Activated CD4-positive, alpha-beta memory T cell treated with anti-CD3 and anti-CD28 coated beads for 36 hours (primary cell): ENCODE data around the gene NFATC1. TPM values are rescaled to one million over a fixed set of nuclear protein-coding genes. Genes with fewer than 3 reads are reported as not detected.
A peak's percentile ranks its signal among the peaks of the same experiment; 100 is the strongest.

Source experiments
- CTCF ChIA-PET: fragments of 350-600 bp; sonication (Branson Sonifier 250); formaldehyde crosslinking; loops from one replicate; lab custom pipeline; 2021; ENCODE audit warnings: antibody characterized with exemption, inconsistent platforms; lab: Charles Lee
- POLR2A ChIA-PET: fragments of 350-600 bp; sonication (Branson Sonifier 250); formaldehyde crosslinking; loops from one replicate; lab custom pipeline; 2021; ENCODE audit warnings: antibody characterized with exemption; lab: Charles Lee
- DNase-seq: peaks from one replicate; pipeline ENCODE4 v3.0.0-alpha.2; 2020
- H3K27ac Mint-ChIP-seq: one replicate; pipeline ENCODE4 v1.8.0; 2021; ENCODE audit warnings: mixed read lengths
- H3K27me3 Mint-ChIP-seq: one replicate; pipeline ENCODE4 v1.8.0; 2021; ENCODE audit warnings: mixed read lengths
- H3K36me3 Mint-ChIP-seq: one replicate; pipeline ENCODE4 v1.8.0; 2021; ENCODE audit warnings: mixed read lengths
- H3K4me1 Mint-ChIP-seq: one replicate; pipeline ENCODE4 v1.8.0; 2021; ENCODE audit warnings: low read depth, mixed read lengths
- H3K4me3 Mint-ChIP-seq: one replicate; pipeline ENCODE4 v1.8.0; 2021; ENCODE audit warnings: mild to moderate bottlenecking, mixed read lengths
- H3K9me3 Mint-ChIP-seq: one replicate; pipeline ENCODE4 v1.8.0; 2021; ENCODE audit warnings: mixed read lengths
- intact Hi-C: fragments of 100-400 bp; cut with micrococcal nuclease; formaldehyde crosslinking; loops from one replicate; pipeline ENCODE4 v1.15.1; 2023
- total RNA-seq, 2 experiments: library from RNA; stranded (reverse); gene quantifications; one replicate each; pipeline ENCODE4 v1.2.3, GENCODE V29; 2021

NFATC1 gene
- total RNA-seq, 2 experiments from 2014 or later = 83.7 to 85.4 TPM

DNA sequence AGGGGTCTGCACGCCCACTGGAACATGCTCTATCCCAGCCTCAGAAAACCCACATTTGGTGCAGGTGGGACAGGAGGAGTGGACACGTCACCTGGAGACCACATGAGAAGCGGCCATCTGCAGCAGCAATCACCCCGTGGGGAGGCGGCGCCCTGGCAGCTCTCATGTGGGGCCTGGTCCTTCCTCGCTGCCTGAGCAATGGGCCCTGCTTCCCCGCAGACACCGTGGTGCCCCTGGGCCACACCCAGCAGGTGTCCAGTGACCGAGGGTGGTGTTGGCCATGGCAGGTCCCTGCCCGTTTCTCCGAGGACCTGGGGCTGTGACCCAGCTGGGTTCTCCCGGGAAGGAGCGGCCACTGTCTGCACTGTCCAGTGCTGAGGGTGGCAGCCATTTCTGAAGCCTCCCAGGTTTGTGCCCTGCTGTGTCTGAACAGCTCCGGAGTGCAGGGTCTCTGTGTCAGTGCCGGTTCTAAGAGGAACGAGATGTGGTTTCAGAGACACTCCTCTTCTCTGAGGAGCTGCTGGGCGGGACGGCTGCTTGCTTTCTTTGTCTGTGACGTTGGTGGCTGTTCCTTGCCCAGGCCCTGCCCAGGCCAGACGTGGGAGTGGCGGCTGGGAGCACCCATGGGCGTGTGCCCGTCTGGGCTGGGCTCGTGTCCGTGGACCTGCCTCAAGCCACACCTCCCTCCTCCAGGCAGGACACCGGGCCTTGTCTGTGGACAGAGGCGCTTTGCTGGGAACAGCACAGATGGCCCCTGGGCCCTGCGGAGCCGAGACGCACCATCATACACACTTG is 44.8 kb downstream of the NFATC1 start:
- POLR2A ChIA-PET = no interaction called here
- DNase-seq = no peak
- intact Hi-C loops = no loop called here
- Mint-ChIP-seq H3K4me3 (no peak overlapping the region), H3K36me3 (peaks cover 48% of the 10 kb centered on the region), H3K4me1 (peaks cover 48% of the 10 kb centered on the region), H3K27me3 (no peaks in the 10 kb centered on the region), H3K27ac (no peak overlapping the region), H3K9me3 (no peaks in the 10 kb centered on the region)
- CTCF ChIA-PET = no interaction called here

DNA sequence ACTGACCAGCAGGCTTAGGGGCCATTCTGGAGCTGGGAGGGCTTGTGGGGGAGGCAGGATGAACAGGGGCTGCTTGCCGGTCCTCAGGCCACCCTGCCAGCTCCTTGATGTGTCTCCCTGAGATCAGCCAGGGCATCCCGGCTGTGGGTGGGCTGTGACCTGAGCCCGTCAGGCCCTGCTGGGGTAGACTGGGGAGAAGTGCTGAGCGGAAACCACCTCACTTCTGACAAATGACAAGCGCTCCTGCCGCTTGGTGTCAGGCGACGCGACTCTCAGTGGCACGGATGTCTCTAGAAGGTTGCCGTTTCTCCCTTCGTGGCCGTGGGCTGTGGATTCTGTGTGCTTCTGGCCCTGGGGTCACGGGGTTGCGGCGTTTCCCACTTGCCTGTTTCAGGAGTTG is 45.7 kb downstream of the NFATC1 start:
- peaks cover 42% of the 10 kb centered on the region for H3K4me1 Mint-ChIP-seq
- no peaks in the 10 kb centered on the region for H3K9me3 Mint-ChIP-seq
- intact Hi-C loops = no loop called here
- H3K27ac Mint-ChIP-seq = no peak overlapping the region
- H3K27me3 Mint-ChIP-seq = no peaks in the 10 kb centered on the region
- DNase-seq = no peak
- POLR2A ChIA-PET = no interaction called here
- H3K36me3 Mint-ChIP-seq = peaks cover 41% of the 10 kb centered on the region
- no peak overlapping the region for H3K4me3 Mint-ChIP-seq
- CTCF ChIA-PET = no interaction called here

DNA sequence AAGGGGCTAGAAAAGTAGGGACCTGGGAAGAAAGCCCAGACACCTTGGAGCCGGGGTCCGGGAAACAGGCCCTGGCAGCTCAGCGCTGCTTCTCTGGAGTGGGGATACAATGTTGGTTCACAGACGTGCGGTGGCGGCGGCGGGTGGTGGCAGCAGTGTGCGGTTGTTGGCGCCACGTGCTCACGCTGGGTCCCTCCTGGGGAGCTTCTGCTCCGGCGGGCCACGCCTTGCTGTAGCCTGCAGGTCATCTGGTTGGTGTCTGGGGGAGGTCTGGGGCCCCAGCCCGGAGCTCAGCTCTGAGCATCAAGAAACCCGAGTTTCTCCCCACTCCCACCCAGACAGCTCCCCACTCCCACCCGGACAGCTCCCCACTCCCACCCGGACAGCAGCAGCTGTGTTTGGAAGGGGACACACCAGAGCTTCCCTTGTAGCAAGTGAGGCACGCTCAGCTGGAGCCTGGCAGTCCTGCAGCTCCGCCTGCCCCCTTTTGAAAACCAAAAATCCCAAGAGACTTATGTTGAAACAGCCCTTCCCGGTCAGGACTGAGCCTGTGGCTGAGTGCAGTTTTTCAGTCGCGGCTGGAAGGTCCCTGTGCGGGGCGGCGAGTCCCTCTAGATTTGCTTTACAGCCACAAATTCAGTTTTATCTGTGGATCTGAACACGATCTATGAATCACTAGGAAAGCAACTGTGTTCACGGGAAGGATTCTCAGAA is 46.9 kb downstream of the NFATC1 start:
- ChIA-PET POLR2A (interaction anchor here (0.9 kb wide), 1 partner anchor 47 kb away, joined by 3 read pairs; the partner anchor contains the start of gene NFATC1), CTCF (interaction anchor here (0.6 to 0.9 kb wide), 2 partner anchors 29 to 64 kb away, joined by 3 read pairs; no protein-coding TSS in a partner anchor)
- peaks cover 42% of the 10 kb centered on the region for H3K36me3 Mint-ChIP-seq
- H3K27ac Mint-ChIP-seq = no peak overlapping the region
- DNase-seq = peak; percentile 22
- H3K4me1 Mint-ChIP-seq = peaks cover 39% of the 10 kb centered on the region
- H3K4me3 Mint-ChIP-seq = no peak overlapping the region
- no peaks in the 10 kb centered on the region for H3K9me3 Mint-ChIP-seq
- intact Hi-C loops = no loop called here
- H3K27me3 Mint-ChIP-seq = no peaks in the 10 kb centered on the region

DNA sequence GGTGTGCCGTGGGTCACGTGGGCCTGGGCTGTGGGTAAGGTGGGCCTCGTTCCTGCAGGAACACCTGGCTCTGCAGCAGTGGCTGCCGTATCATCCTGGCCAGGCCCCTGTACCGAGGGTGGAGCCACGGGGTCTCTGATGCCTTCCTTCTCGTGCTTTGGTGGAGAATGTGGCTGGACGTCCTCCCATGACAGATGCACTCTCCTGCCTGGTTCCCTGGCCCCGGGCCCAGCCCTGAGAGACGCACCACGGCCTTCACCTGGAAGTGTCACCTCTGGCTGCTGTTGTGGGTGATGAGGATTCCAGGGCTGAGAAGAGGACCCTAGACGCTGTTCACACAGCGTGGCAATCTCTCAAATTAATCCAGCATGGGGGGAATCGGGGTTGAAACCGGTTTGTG is 49.5 kb downstream of the NFATC1 start:
- ChIA-PET POLR2A (no interaction called here), CTCF (no interaction called here)
- no peak for DNase-seq
- Mint-ChIP-seq H3K4me1 (peaks cover 18% of the 10 kb centered on the region), H3K9me3 (no peaks in the 10 kb centered on the region), H3K27me3 (no peaks in the 10 kb centered on the region), H3K27ac (no peak overlapping the region), H3K36me3 (peaks cover 33% of the 10 kb centered on the region), H3K4me3 (no peak overlapping the region)
- intact Hi-C loops = no loop called here

DNA sequence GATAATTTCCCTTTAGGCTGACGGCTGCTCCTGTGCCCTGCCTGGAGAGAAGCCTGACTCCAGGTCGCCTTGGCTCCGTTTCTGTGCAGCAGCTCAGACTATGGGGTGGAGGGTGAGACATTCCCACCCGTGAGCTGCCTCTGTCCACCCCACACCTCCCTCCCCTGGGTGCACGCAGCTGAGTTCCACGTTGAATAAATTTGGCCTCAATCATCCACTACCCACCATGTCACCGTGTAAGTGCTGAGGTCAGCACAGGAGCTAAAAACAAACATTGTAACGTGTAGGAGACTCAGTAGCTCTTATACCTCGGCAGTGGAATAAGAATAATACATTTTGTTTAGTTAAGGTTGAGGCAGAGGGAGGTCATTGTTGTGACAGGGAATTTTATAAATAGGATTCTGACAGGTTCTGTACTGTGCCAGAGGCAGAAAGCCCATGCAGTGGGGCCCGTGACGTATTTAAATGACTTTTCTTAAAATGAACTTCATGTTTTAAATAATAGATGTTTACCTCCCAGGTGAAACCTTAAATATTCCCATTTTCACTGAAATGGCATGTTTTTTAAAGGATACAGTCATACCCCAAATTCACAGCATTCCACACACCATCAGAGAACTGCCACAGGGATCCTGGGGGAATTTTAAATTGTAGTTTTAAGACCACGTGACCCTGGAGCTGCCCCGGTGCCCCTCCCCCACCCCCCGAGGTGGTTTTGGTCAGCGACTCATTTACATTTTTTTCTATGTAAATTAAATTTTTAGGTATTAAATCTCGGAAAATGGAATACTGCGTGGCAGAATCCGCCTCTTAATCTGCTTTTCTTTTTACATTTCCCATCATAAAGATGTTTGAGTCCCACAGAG is 50.2 kb downstream of the NFATC1 start:
- Mint-ChIP-seq H3K36me3 (peaks cover 37% of the 10 kb centered on the region), H3K9me3 (no peaks in the 10 kb centered on the region), H3K4me1 (peaks cover 18% of the 10 kb centered on the region), H3K27me3 (no peaks in the 10 kb centered on the region), H3K27ac (no peak overlapping the region), H3K4me3 (no peak overlapping the region)
- ChIA-PET POLR2A (no interaction called here), CTCF (no interaction called here)
- no peak for DNase-seq
- intact Hi-C loops = no loop called here

DNA sequence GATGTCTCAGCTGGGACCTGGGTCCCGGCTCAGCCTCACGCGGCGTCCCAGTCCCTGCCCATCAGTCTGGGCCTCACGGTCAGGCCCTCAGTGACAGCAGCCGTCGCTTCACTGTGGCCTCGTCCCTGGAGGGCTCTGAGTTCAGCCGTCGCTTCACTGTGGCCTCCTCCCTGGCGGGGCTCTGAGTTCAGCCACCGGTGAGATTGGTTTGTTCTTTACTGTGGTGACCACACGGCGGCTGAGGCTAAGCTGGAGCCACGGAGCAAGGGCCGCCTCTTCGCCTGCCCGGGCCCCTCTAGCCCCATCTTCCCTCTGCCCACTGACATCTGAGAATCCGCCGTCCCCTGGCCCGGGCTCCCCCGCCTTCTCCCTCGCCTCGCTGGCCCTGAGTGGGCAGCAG is 51.2 kb downstream of the NFATC1 start:
- no peaks in the 10 kb centered on the region for H3K9me3 Mint-ChIP-seq
- ChIA-PET POLR2A (no interaction called here), CTCF (no interaction called here)
- H3K4me1 Mint-ChIP-seq = peaks cover 16% of the 10 kb centered on the region
- no peak overlapping the region for H3K4me3 Mint-ChIP-seq
- intact Hi-C loops = no loop called here
- H3K36me3 Mint-ChIP-seq = peaks cover 42% of the 10 kb centered on the region
- no peak overlapping the region for H3K27ac Mint-ChIP-seq
- H3K27me3 Mint-ChIP-seq = no peaks in the 10 kb centered on the region
- no peak for DNase-seq

DNA sequence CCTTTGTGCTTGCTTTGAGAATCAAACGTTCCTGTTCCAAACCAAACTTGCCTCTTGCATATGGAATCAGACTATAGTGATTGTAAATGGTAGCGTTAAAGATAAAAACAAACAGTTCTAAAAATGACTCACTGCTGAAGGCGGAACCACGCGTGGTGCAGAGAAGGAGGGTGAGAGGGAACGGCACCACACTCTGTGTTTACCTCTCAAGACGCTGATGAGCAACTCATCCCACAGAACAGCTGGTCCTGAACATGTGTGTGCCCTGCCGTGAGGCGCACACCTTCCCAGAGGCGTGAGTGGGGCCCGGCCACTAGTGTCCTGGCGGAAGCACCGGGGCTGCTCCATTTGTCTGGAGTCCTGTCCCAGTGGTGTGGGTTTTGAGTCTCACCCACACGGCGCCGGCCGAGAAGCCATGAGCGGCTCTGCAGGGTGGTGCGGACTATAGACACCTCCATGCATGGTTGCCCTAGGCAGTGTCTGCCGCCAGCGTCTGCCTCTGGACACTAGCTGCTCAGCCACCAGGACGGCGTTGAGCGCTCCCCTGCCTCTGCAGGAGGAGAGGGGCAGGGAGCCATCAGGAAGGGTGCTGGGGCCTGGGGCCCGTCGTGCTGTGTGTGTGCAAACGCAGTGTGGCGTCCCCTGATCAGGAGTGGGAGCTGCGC is 52.1 kb downstream of the NFATC1 start:
- Mint-ChIP-seq H3K4me1 (peaks cover 15% of the 10 kb centered on the region), H3K27ac (peak overlapping the region; percentile 33), H3K27me3 (no peaks in the 10 kb centered on the region), H3K4me3 (no peak overlapping the region), H3K36me3 (peaks cover 43% of the 10 kb centered on the region), H3K9me3 (no peaks in the 10 kb centered on the region)
- ChIA-PET CTCF (no interaction called here), POLR2A (no interaction called here)
- DNase-seq = peak; percentile 30
- intact Hi-C loops = no loop called here

DNA sequence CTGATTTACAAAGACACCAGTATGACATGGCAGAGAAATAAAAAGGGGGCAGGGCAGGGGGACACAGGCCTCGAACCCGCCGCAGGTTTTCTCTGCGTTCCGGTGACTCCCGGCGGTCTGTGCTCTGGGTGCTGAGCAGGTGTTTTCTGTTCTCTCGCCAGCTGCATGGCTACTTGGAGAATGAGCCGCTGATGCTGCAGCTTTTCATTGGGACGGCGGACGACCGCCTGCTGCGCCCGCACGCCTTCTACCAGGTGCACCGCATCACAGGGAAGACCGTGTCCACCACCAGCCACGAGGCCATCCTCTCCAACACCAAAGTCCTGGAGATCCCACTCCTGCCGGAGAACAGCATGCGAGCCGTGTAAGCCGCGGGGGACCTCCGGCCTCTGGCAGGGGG is 52.9 kb downstream of the NFATC1 start:
- H3K4me1 Mint-ChIP-seq = peaks cover 11% of the 10 kb centered on the region
- no peak overlapping the region for H3K4me3 Mint-ChIP-seq
- no peaks in the 10 kb centered on the region for H3K9me3 Mint-ChIP-seq
- peaks cover 44% of the 10 kb centered on the region for H3K36me3 Mint-ChIP-seq
- H3K27ac Mint-ChIP-seq = no peak overlapping the region
- intact Hi-C loops = no loop called here
- DNase-seq = no peak
- H3K27me3 Mint-ChIP-seq = no peaks in the 10 kb centered on the region
- POLR2A ChIA-PET = no interaction called here
- CTCF ChIA-PET = interaction anchor here (1.0 to 1.7 kb wide), 2 partner anchors 10 to 53 kb away, joined by 3 to 4 read pairs; partner anchors contain the start of gene NFATC1

DNA sequence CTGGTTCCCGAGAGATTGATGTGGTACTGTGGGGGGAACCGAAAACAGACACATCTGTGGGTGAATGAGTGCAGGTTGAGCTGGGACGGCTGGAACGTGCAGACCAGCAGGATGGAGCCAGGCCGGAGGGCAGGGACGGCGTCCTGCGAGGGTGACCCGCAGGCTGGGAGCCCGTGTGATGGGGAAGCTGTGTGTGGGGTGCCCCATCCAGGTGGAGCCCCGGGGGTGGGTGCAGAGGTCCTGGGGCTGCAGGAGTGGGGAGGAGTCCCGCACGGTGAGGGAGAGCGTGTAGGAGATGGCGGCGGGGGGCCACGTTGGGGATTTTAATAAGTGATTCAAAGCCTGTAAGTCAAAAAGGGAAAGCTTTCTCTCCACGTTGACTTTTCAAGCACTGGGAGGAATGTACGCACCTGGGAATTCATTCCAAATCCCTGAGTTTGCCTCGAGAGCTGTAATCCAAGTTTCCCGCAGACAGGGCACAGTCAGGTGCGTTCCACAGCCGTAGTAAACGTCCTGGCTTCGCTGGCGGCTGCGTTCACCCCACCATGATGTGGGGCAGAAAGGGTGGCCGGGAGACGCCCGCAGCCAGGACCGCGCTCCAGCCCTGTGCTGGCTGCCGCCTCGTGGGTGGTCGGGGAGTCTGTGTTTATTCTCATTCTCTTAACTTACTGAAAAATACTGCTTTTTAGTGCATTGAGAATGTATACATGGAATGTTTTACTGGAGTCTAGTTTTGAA is 54.0 kb downstream of the NFATC1 start:
- ChIA-PET CTCF (interaction anchor here (1.0 to 1.7 kb wide), 3 partner anchors 11 to 70 kb away, joined by 3 to 4 read pairs (median 3); partner anchors contain the start of gene NFATC1), POLR2A (no interaction called here)
- Mint-ChIP-seq H3K4me3 (no peak overlapping the region), H3K9me3 (no peaks in the 10 kb centered on the region), H3K27me3 (no peaks in the 10 kb centered on the region), H3K36me3 (peaks cover 44% of the 10 kb centered on the region), H3K27ac (no peak overlapping the region), H3K4me1 (peaks cover 11% of the 10 kb centered on the region)
- intact Hi-C loops = no loop called here
- DNase-seq = no peak

DNA sequence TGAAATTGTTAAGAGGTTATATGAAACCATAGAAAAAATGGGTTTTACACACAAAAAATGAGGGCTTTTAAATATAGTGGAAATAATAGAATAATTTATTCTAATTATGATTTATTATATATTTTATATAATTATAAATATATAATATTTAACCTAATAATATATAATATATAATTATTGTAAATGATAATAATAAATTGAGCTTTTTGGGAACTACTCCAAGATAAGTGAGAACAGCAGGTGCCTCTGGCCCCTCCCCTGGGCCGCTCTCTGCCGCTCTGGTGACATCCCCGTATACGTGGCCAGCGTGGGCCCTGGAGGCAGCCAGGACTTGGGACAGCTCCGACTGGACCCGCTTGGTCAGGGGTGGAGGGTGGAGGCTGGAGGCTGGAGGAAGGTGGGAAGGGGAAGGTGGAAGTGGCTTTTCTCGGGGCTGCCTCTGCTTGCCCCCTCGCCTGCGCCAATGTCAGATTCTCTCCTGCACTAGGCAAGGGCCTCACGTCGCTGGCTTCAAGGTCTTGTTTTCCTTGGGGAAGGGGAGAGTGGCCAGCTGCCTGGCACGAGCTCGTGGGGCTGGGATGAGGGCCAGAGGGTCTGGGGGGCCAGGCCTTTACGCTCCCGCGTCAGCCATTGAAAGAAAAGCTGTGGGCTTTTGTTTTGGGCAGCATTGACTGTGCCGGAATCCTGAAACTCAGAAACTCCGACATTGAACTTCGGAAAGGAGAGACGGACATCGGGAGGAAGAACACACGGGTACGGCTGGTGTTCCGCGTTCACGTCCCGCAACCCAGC is 54.8 kb downstream of the NFATC1 start:
- Mint-ChIP-seq H3K36me3 (peaks cover 43% of the 10 kb centered on the region), H3K4me1 (peaks cover 9% of the 10 kb centered on the region), H3K9me3 (no peaks in the 10 kb centered on the region), H3K27ac (no peak overlapping the region), H3K4me3 (no peak overlapping the region), H3K27me3 (no peaks in the 10 kb centered on the region)
- POLR2A ChIA-PET = no interaction called here
- intact Hi-C loops = no loop called here
- CTCF ChIA-PET = interaction anchor here (1.7 kb wide), 1 partner anchor 54 kb away, joined by 4 read pairs; the partner anchor contains the start of gene NFATC1
- no peak for DNase-seq
